ENCODE data around the gene LRRN2. TPM values are rescaled to one million over a fixed set of nuclear protein-coding genes. Genes with fewer than 3 reads are reported as not detected.
A peak's percentile ranks its signal among the peaks of the same experiment; 100 is the strongest.

LRRN2 gene
- total and polyA plus RNA-seq, 2 of the 8 experiments (the other 6 are each of a cell fraction or from before 2014, with no cell fraction given) = 1.8 to 2.3 TPM

DNA sequence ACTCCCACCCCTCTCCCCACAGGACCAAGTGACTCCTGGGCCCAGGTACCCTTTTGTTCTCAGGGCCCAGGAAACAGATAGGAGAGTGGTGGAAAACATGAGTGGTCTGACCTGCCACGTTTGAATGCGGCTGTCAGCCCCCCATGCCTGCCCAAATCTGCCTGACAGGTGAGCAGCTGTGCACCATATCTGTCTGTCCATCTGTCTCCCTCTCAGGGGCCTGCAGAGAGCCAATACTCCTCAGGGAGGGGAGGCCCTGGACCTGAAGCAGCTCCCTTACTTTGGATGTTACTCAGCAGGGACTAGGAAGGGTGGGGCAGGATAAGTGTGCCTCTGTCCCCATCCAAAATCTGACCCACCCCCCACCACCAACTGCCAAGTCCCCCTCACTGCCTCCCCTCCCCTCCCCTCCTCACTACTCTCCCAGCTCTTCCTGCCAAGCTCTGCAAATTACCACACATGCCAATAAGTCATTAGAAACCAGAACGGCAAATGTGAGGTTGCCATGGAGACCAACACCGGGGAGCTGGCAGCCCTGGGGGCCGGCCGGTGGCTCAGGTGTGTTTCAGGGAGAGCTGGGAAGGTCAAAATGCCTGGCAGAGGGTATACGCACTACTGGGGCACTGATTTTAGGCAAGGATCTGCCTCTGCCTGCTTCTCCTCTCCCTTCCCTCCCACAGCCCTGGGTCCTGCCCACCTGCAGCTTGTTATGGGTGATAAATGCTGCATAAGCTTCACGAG, 11.5 kb downstream of the LRRN2 start:
- WGBS, 2 experiments (ENCODE audit: extremely low coverage in 1 of 2, insufficient coverage in 1 of 2, insufficient read length in 1 of 2, insufficient replicate concordance in 2 of 2, low coverage in 1 of 2, low lambda C conversion rate in 2 of 2, missing lambda C conversion rate in 1 of 2) = 59% methylated on average over 8 of the region's 8 CpGs; no CpG with 5 or more reads in 1 of the 2 experiments
- no peak for TF ChIP-seq RNF2 (IDR thresholded peaks at IDR 0.05; ENCODE audit: borderline replicate concordance, low read depth, low read length, missing control alignments, poor library complexity, severe bottlenecking)
- TF ChIP-seq, protein P1, sequence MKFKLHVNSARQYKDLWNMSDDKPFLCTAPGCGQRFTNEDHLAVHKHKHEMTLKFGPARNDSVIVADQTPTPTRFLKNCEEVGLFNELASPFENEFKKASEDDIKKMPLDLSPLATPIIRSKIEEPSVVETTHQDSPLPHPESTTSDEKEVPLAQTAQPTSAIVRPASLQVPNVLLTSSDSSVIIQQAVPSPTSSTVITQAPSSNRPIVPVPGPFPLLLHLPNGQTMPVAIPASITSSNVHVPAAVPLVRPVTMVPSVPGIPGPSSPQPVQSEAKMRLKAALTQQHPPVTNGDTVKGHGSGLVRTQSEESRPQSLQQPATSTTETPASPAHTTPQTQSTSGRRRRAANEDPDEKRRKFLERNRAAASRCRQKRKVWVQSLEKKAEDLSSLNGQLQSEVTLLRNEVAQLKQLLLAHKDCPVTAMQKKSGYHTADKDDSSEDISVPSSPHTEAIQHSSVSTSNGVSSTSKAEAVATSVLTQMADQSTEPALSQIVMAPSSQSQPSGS (IDR thresholded peaks at IDR 0.05; ENCODE audit: low read length) = no peak
- TF ChIP-seq NRF1 (IDR thresholded peaks at IDR 0.05; ENCODE audit: low read depth, low read length) = no peak
- TF ChIP-seq CBX8 (IDR thresholded peaks at IDR 0.05; ENCODE audit: borderline replicate concordance, low read depth, low read length) = no peak
- no peak for TF ChIP-seq HDAC2 (IDR thresholded peaks at IDR 0.05; ENCODE audit: borderline replicate concordance in 1 of 2, low read depth in 2 of 2, low read length in 2 of 2)
- no peak for TF ChIP-seq KDM4A (IDR thresholded peaks at IDR 0.05; ENCODE audit: low read depth, low read length, severe bottlenecking)
- no peak for TF ChIP-seq BACH1 (IDR thresholded peaks at IDR 0.05; ENCODE audit: low read length)

More for the DNA sequence above, 11.5 kb downstream of the LRRN2 start:
- H2AK5ac ChIP-seq (ENCODE audit: low read depth, low read length) = no peak overlapping the region
- no peak overlapping the region for H2BK120ac ChIP-seq (replicated peaks; ENCODE audit: low read depth, low read length)
- ChIA-PET POLR2A (ENCODE audit: partially characterized antibody) (interaction anchor here (0.6 to 1.4 kb wide), 4 partner anchors 12 to 109 kb away, joined by 3 read pairs; partner anchors contain the start of gene LRRN2), CTCF (ENCODE audit: partially characterized antibody) (interaction anchor here (0.6 to 3.1 kb wide), 13 partner anchors 9 to 133 kb away, joined by 3 to 11 read pairs (median 3); no protein-coding TSS in a partner anchor)
- no peak overlapping the region for H3K18ac ChIP-seq (ENCODE audit: extremely low read depth, low read length)
- no peaks in the 10 kb centered on the region; a peak in 1 of 7 replicates for H3K27me3 ChIP-seq (replicated peaks in 1 of 4; ENCODE audit: control insufficient read depth in 3 of 4, extremely low read depth in 1 of 4, insufficient read depth in 3 of 4, low read length in 3 of 4)
- no peak overlapping the region for H2BK20ac ChIP-seq (ENCODE audit: low read length)
- H3K4me2 ChIP-seq (ENCODE audit: insufficient read depth in 1 of 2, low read depth in 2 of 2, low read length in 2 of 2) = peak overlapping the region in 1 of 2 experiments; percentile 26; a peak in 1 of 4 replicates
- no peak overlapping the region for H4K8ac ChIP-seq (ENCODE audit: extremely low read depth, insufficient read depth, low read length)
- FAIRE-seq (no peak), DNase-seq (ENCODE audit: low read depth in 1 of 2, low spot score in 2 of 2) (peak in 1 of 2 experiments; percentile 56)
- H4K5ac ChIP-seq (ENCODE audit: insufficient read length, low read depth, low read length) = no peak overlapping the region
- no peak overlapping the region for H4K91ac ChIP-seq (replicated peaks; ENCODE audit: insufficient read length, low read length)
- H3K4me3 ChIP-seq (ENCODE audit: extremely low read depth in 1 of 4, insufficient read depth in 2 of 4, low read depth in 3 of 4, low read length in 4 of 4) = no peak overlapping the region
- H3K27ac ChIP-seq (ENCODE audit: low read depth, low read length) = no peak overlapping the region
- no peaks in the 10 kb centered on the region for H4K20me1 ChIP-seq (replicated peaks in 1 of 2; ENCODE audit: control insufficient read depth in 1 of 2, insufficient read depth in 2 of 2, low read length in 2 of 2)
- no peaks in the 10 kb centered on the region for H3K23me2 ChIP-seq (ENCODE audit: low read depth, low read length)
- no peak overlapping the region for H2BK5ac ChIP-seq (ENCODE audit: low read depth, low read length)
- H2BK12ac ChIP-seq (ENCODE audit: low read depth, low read length) = no peak overlapping the region
- no peaks in the 10 kb centered on the region for H3K79me2 ChIP-seq (ENCODE audit: control insufficient read depth in 1 of 2, insufficient read depth in 2 of 2, low read length in 2 of 2)
- peaks cover 0 to 6% (median 3%) of the 10 kb centered on the region in 4 experiments; a peak in 3 of 7 replicates for H3K4me1 ChIP-seq (replicated peaks in 1 of 4; ENCODE audit: control insufficient read depth in 3 of 4, insufficient read depth in 4 of 4, low read length in 3 of 4)
- H3K9ac ChIP-seq (replicated peaks in 1 of 4; ENCODE audit: extremely low read depth in 1 of 4, low read depth in 3 of 4, low read length in 3 of 4) = no peak overlapping the region
- no peak overlapping the region for H3K56ac ChIP-seq (replicated peaks; ENCODE audit: insufficient read length, low read depth, low read length)
- H3K23ac ChIP-seq (ENCODE audit: insufficient read length) = no peak overlapping the region
- H3K79me1 ChIP-seq (ENCODE audit: low read depth, low read length) = no peaks in the 10 kb centered on the region
- no peak overlapping the region for H2AFZ ChIP-seq (ENCODE audit: low read length)
- peak overlapping the region; percentile 13 for H3K4ac ChIP-seq (replicated peaks; ENCODE audit: insufficient read length, low read depth, low read length)
- no peaks in the 10 kb centered on the region for H3K9me3 ChIP-seq (ENCODE audit: insufficient read depth in 2 of 2, low read depth in 1 of 2, low read length in 1 of 2)
- H3K36me3 ChIP-seq (ENCODE audit: control insufficient read depth in 2 of 4, insufficient read depth in 4 of 4, low read length in 3 of 4) = no peaks in the 10 kb centered on the region
- H3K14ac ChIP-seq (ENCODE audit: insufficient read length) = no peak overlapping the region
- H2BK15ac ChIP-seq (ENCODE audit: low read length) = no peak overlapping the region
